GM23338 (cell line): ENCODE results near the gene CCDC106.

ENCODE experiments used
- CREB1 ChIP-seq: fragments of 250-450 bp; sonication (Bioruptor Pico); IDR thresholded peaks from 2 replicates; pipeline ENCODE4 v1.5.0; 2020; ENCODE audit warnings: low read depth, mild to moderate bottlenecking, moderate library complexity
- CTCF ChIP-seq, 2 experiments: fragments of 200-600 bp in 1 of 2; sonication (generic) in 1 of 2; conservative IDR thresholded peaks; 2 replicates each; pipeline versions ENCODE4 v1.5.1 to v1.6.1; 2016 to 2017; ENCODE audit warnings: antibody characterized with exemption in 2 of 2, low read depth in 2 of 2, mild to moderate bottlenecking in 2 of 2, moderate library complexity in 1 of 2
- ETS1 ChIP-seq: IDR thresholded peaks from 2 replicates; pipeline ENCODE4 v1.6.1; 2016; ENCODE audit warnings: antibody characterized with exemption
- EZH2 ChIP-seq: fragments of 200-600 bp; sonication (generic); IDR thresholded peaks from one replicate; pipeline ENCODE4 v1.8.0; 2017; ENCODE audit warnings: antibody characterized with exemption, mild to moderate bottlenecking, low read depth; ENCODE audit not compliant: unreplicated experiment
- EZH2phosphoT487 ChIP-seq: fragments of 200-600 bp; sonication (generic); IDR thresholded peaks from one replicate; pipeline ENCODE4 v1.8.1; 2018; ENCODE audit warnings: antibody characterized with exemption; ENCODE audit not compliant: unreplicated experiment
- NANOG ChIP-seq: IDR thresholded peaks from 2 replicates; pipeline ENCODE4 v1.6.1; 2016; ENCODE audit warnings: antibody characterized with exemption, borderline replicate concordance
- POLR2AphosphoS5 ChIP-seq: IDR thresholded peaks from 2 replicates; pipeline ENCODE4 v1.6.1; 2016; ENCODE audit warnings: antibody characterized with exemption, low read depth
- REST ChIP-seq: IDR thresholded peaks from one replicate; pipeline ENCODE4 v1.6.1; 2018; ENCODE audit warnings: antibody characterized with exemption; ENCODE audit not compliant: unreplicated experiment
- ZNF462 ChIP-seq: fragments of 250-450 bp; sonication (Bioruptor Pico); IDR thresholded peaks from 2 replicates; pipeline ENCODE4 v1.5.0; 2020; ENCODE audit warnings: mild to moderate bottlenecking, moderate library complexity

- TF ChIP-seq EZH2 (no peak), CREB1 (CRISPR knock-in tag) (no peak), CTCF (conservative IDR thresholded peaks at IDR 0.05; ENCODE audit: low read depth in 2 of 2) (no peak), REST (no peak), POLR2AphosphoS5 (no peak), ZNF462 (CRISPR knock-in tag) (no peak), ETS1 (no peak), EZH2phosphoT487 (no peak), NANOG (no peak)
Measured at GRCh38 chr19:55690109-55690768, 42.2 kb downstream of the CCDC106 start.
